ENCODE data around the gene RGS12. TPM values are rescaled to one million over a fixed set of nuclear protein-coding genes. Genes with fewer than 3 reads are reported as not detected.

The RGS12 gene
- total RNA-seq, 4 donors from 2014 or later = 22.2 to 33.3 (median 28.5) TPM

GRCh38 chr4:3318561-3319021 lies 25.8 kb downstream of the RGS12 start:
- Histone ChIP-seq H3K27me3 (no peaks in the 10 kb centered on the region), H3K27ac (no peak overlapping the region), H3K4me1 (peaks cover 0 to 16% (median 4%) of the 10 kb centered on the region in 4 donors), H3K9me3 (no peaks in the 10 kb centered on the region), H3K4me3 (no peak overlapping the region), H3K36me3 (peaks cover 0 to 37% (median 0%) of the 10 kb centered on the region in 3 donors)
- DNase-seq (ENCODE audit: low spot score in 2 of 2) = no peak
- 83 to 84% methylated on average over 10 of the region's 10 CpGs for WGBS, 2 donors
- TF ChIP-seq POLR2A (IDR thresholded peaks at IDR 0.05) (no peak), EP300 (IDR thresholded peaks at IDR 0.05) (no peak), CTCF (IDR thresholded peaks at IDR 0.05) (no peak)

- Histone ChIP-seq H3K4me3 (no peak overlapping the region), H3K27ac (peak overlapping the region; percentile 32 to 89 (median 66)), H3K36me3 (peaks cover 0 to 36% (median 0%) of the 10 kb centered on the region in 3 donors), H3K9me3 (no peaks in the 10 kb centered on the region), H3K27me3 (no peaks in the 10 kb centered on the region), H3K4me1 (peaks cover 0 to 16% (median 4%) of the 10 kb centered on the region in 4 donors)
- no peak for DNase-seq (ENCODE audit: low spot score in 2 of 2)
- 84 to 90% methylated on average over 21 of the region's 21 CpGs for WGBS, 2 donors
- no peak for TF ChIP-seq POLR2A (IDR thresholded peaks at IDR 0.05)
- TF ChIP-seq EP300 (IDR thresholded peaks at IDR 0.05) = no peak
- TF ChIP-seq CTCF (IDR thresholded peaks at IDR 0.05) = no peak
These were observed 27.7 kb downstream of the RGS12 start for GRCh38 chr4:3320361-3321023.

GRCh38 chr4:3321295-3321889 lies 28.6 kb downstream of the RGS12 start:
- TF ChIP-seq EP300 (IDR thresholded peaks at IDR 0.05) (peak in 1 of 2 donors; percentile 12), POLR2A (IDR thresholded peaks at IDR 0.05) (no peak)
- H3K4me1 ChIP-seq = peaks cover 0 to 16% (median 4%) of the 10 kb centered on the region in 4 donors
- no peak for DNase-seq (ENCODE audit: low spot score in 2 of 2)
- H3K36me3 ChIP-seq = peaks cover 0 to 30% (median 0%) of the 10 kb centered on the region in 3 donors
- H3K4me3 ChIP-seq = no peak overlapping the region
- H3K27ac ChIP-seq = peak overlapping the region; percentile 32 to 89 (median 66)
- no peaks in the 10 kb centered on the region for H3K9me3 ChIP-seq
- 30 to 38% methylated on average over 13 to 14 of the region's 14 CpGs for WGBS, 2 donors
- no peaks in the 10 kb centered on the region for H3K27me3 ChIP-seq

GRCh38 chr4:3322059-3322550 lies 29.3 kb downstream of the RGS12 start:
- 46 to 53% methylated on average over 10 of the region's 10 CpGs for WGBS, 2 donors
- Histone ChIP-seq H3K27me3 (no peaks in the 10 kb centered on the region), H3K4me1 (peaks cover 0 to 16% (median 4%) of the 10 kb centered on the region in 4 donors), H3K4me3 (no peak overlapping the region), H3K27ac (peak overlapping the region; percentile 32 to 89 (median 66)), H3K9me3 (no peaks in the 10 kb centered on the region), H3K36me3 (peaks cover 0 to 23% (median 0%) of the 10 kb centered on the region in 3 donors)
- no peak for TF ChIP-seq POLR2A (IDR thresholded peaks at IDR 0.05)
- no peak for TF ChIP-seq CTCF (IDR thresholded peaks at IDR 0.05)
- no peak for TF ChIP-seq EP300 (IDR thresholded peaks at IDR 0.05)
- DNase-seq (ENCODE audit: low spot score in 2 of 2) = no peak

- WGBS, 2 donors = 88 to 92% methylated on average over 21 of the region's 21 CpGs
- Histone ChIP-seq H3K36me3 (peaks cover 0 to 13% (median 0%) of the 10 kb centered on the region in 3 donors), H3K4me3 (no peak overlapping the region), H3K27me3 (no peaks in the 10 kb centered on the region), H3K27ac (peak overlapping the region in 1 of 4 donors; percentile 89), H3K9me3 (no peaks in the 10 kb centered on the region), H3K4me1 (peaks cover 0 to 16% (median 4%) of the 10 kb centered on the region in 4 donors)
- no peak for DNase-seq (ENCODE audit: low spot score in 2 of 2)
- TF ChIP-seq POLR2A (IDR thresholded peaks at IDR 0.05) = no peak
- no peak for TF ChIP-seq EP300 (IDR thresholded peaks at IDR 0.05)
- no peak for TF ChIP-seq CTCF (IDR thresholded peaks at IDR 0.05)
These were observed 30.3 kb downstream of the RGS12 start for GRCh38 chr4:3323071-3323481.

Measured in tibial nerve (tissue), 4 donors.